ENCODE measurements around the gene OGFOD2. TPM values are rescaled to one million over a fixed set of nuclear protein-coding genes. Genes with fewer than 3 reads are reported as not detected.
A peak's percentile ranks its signal among the peaks of the same experiment; 100 is the strongest.

OGFOD2 gene
- total RNA-seq, 4 donors from 2014 or later, result 3.1 to 13.9 (median 6.2) TPM

DNA sequence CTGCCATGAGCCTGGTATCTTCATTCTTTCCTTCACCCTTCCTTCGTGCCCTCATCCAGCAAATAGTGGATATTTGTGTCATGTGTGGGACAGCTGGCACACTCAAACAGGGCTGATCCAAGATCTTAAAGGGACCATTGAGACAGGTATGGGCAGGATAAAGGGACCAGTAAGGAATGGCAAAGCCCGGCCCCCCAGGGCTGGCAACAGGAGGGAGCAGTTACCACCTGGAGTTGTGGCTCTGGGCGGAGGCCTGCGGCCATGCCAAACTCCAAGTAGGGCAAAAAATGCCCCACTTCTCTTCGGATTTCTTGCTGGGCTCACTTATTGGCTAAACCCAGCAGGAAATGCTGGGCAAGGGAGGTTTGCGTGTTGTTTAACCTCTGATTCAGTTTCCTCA, 2.1 kb downstream of the OGFOD2 start:
- ATAC-seq (ENCODE audit: low FRiP score), result no peak
- TF ChIP-seq, protein P1, sequence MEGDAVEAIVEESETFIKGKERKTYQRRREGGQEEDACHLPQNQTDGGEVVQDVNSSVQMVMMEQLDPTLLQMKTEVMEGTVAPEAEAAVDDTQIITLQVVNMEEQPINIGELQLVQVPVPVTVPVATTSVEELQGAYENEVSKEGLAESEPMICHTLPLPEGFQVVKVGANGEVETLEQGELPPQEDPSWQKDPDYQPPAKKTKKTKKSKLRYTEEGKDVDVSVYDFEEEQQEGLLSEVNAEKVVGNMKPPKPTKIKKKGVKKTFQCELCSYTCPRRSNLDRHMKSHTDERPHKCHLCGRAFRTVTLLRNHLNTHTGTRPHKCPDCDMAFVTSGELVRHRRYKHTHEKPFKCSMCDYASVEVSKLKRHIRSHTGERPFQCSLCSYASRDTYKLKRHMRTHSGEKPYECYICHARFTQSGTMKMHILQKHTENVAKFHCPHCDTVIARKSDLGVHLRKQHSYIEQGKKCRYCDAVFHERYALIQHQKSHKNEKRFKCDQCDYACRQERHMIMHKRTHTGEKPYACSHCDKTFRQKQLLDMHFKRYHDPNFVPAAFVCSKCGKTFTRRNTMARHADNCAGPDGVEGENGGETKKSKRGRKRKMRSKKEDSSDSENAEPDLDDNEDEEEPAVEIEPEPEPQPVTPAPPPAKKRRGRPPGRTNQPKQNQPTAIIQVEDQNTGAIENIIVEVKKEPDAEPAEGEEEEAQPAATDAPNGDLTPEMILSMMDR (IDR thresholded peaks at IDR 0.05), result no peak
- DNase-seq (ENCODE audit: low spot score), result no peak

DNA sequence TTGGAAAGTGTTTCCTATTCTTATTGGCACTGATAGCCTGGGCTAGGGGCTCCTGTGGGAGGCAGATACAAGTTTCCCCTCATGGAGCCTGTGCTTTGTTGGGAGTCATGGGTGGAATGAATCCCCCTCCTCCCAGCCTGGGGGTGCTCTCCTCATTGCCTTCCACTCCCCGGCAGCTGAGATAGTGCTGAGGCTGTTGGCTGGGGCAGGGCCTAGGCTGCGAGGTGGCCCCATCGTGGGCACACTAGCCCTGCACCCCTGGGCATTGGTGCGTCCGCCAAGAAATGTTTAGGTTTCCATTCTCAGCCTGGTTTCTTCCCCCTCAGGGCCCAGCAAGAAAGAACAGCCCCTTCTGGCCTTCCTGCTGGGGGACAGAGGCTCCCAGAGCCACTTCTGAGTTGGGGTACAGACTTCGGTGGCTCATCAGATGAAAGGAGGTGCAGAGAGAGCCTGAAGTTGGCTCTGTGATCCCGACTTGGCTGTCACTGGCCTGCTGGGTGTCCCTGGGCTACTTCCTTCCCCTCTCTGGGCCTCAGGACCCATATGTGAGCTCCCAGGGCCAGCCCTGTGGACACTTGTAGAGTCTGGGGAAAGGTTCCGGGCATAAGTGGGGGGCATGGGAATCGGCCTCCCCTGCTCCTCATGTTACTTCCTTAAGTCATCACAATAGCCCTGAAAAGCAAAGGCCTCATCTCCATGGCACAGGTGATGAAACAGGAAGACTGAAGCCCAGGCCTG, 2.8 kb downstream of the OGFOD2 start:
- ATAC-seq (ENCODE audit: low FRiP score) (no peak), DNase-seq (ENCODE audit: low spot score) (no peak)
- TF ChIP-seq, protein P1 (IDR thresholded peaks at IDR 0.05), result no peak

DNA sequence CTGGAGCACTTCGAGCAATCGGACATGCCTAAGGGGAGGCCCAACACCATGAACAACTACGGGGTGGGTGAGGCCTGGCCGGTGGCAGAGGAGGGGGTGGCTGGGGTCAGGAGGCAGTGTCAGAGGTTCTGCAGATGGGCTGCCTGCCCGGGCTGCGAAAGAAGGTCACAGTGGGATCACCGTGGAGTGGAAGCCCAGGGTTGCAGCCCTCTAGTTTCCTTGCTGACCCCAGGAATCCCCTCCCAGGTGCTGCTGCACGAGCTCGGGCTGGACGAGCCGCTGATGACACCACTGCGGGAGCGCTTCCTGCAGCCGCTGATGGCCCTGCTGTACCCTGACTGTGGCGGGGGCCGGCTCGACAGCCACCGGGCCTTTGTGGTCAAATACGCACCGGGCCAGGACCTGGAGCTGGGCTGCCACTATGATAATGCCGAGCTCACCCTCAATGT, 3.5 kb downstream of the OGFOD2 start:
- no peak for DNase-seq (ENCODE audit: low spot score)
- ATAC-seq (ENCODE audit: low FRiP score), result no peak
- TF ChIP-seq, protein P1 (IDR thresholded peaks at IDR 0.05), result no peak

DNA sequence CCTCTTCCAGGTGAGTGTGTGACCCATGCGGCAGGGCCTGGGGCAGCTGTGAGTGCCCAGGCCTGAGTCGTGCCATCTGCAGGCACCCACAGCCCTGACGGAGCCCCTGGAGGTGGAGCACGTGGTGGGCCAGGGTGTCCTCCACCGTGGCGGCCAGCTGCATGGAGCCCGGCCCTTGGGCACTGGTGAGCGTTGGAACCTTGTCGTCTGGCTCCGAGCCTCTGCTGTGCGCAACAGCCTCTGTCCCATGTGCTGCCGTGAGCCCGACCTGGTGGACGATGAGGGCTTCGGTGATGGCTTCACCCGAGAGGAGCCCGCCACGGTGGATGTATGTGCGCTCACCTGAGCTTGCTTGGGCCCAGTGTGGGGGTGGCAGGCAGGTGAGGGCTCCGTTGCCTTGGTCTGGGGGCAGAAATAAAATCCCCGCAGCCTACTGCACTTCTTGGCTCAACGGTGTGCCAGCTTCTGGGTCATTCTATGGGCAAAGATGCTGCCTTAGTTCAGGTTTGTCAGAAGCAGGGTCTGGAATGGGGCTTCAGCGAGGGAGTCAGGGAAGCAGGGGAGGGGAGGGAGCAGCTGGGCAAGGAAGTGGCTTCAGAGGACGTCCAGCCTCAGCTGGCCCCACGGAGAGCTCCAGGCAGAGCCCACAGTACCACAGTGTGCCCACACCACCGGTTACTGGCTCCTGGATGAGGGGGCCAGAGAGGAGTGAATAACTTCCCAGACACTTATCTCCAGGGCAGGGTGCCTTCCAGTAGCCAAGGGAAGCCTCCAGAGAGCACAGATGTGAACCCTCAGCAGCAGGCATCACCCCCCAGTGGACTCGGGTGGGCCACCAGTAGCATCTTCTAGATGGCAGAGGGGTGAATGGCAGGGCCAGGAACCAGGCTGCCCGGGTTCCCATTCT, 4.2 kb downstream of the OGFOD2 start:
- TF ChIP-seq, protein P1 (IDR thresholded peaks at IDR 0.05), result no peak
- ATAC-seq (ENCODE audit: low FRiP score) (no peak), DNase-seq (ENCODE audit: low spot score) (no peak)

DNA sequence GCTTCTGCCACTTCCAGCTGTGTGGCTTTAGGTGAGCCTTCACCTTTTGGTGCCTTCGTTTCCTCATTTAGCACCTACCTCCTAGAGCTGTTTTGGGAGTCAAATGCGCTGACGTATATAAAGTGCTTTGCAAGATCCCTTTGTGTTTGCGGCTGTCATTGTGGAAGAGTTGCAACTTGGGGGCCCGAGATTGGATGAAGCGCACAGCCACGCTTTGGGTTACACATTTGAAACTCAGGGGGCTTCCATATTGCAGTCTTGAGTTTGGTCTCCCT, 4.8 kb downstream of the OGFOD2 start:
- ATAC-seq (ENCODE audit: low FRiP score), result no peak
- DNase-seq (ENCODE audit: low spot score), result no peak
- TF ChIP-seq, protein P1 (IDR thresholded peaks at IDR 0.05), result no peak

DNA sequence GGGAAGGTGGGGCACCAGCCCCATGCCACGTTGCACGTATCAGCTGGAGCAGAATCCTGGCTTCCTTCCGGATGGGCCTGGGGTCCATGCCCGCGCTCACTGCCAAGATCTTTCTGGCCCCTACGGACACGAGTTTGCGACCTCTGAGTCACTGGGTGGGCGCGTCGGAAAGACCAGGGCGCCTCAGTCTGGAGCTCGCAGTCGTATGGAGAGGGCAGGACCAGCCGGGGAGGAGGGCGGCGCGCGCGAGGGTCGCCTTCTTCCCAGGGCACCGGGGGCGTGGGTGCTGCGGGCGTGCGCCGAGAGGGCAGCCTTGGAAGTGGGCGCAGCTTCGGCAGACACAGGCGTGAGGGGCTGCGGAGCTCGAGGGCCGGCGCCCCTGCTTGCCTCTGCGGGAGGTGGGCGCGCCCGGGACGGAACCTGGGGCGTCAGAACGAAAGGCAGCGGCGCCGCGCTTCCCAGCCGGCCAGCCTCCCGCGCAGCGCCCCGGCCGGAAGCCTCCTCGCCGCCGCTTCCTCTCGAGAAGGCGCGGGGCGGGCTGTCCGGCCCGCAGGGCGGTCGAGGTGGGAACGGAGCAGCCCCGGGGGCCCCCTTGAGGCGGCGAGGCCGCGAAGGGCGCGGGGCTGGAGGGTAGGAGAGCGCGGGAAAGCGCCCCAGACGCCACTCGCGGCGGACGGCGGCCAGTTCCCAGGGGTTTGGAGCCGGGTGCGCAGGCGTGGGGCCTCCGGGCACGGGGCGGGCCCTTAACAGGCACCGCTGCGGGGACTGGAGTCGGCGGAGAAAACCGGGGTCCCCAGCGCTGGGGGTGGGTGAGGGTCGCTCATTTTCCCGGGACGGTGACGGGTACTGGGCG, 5.4 kb downstream of the OGFOD2 start, which contains the start of gene ARL6IP4:
TSS of gene ARL6IP4 (plus strand) at position 499 of the 853 bp plus-strand sequence. CDS start 459 bp downstream, outside the sequence.
- TF ChIP-seq, protein P1 (IDR thresholded peaks at IDR 0.05), result no peak
- no peak for DNase-seq (ENCODE audit: low spot score)
- ATAC-seq (ENCODE audit: low FRiP score), result peak; percentile 56
